GM21528 (cell line): ENCODE data around the gene SEC22A.

Experiments
- ATAC-seq: cut with Tn5 transposase; IDR thresholded peaks from one replicate; pipeline ENCODE4 v1.9.1; 2021; ENCODE audit warnings: mild to moderate bottlenecking, moderate library complexity; ENCODE audit not compliant: unreplicated experiment, low FRiP score

Gene SEC22A

DNA sequence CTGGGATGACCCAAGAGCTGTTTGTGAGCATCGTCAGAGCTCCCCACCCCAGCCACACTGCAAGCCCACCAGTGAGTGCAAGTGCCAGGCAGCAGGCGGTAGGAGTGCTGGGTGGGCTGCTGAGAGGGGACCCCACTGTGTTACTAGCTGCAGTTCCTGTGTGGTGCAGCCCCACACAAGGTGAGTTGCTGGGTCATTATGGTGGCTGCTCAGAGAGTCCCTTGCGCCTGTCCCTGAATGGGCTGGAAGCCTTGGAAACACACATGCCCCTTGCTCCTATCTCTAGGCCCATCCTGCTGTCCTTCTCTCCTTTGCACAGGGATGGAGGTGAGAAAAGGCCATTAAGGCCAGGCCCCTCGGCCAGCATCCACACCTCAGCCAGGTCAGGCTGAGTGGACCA, 83.7 kb downstream of the SEC22A start:
- ATAC-seq: no peak

DNA sequence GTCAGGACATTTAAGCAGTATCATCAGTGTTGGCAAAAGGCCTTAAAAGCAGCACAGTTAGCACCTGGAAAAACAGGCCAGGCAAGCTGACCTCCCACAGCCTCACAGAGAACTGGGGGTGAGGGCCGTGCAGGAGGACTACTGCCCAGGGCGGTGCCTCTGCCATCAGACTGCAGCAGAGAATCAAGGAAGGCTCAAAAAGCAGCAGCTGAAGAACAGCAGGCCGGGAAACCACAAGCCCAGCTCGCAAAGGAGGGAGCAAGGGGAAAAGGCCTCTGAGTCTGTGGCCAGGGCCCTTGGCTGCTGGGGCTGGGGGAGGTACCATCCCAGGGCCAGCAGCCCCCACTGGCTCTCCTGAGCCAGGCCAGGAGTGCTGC, 84.2 kb downstream of the SEC22A start:
- no peak for ATAC-seq

DNA sequence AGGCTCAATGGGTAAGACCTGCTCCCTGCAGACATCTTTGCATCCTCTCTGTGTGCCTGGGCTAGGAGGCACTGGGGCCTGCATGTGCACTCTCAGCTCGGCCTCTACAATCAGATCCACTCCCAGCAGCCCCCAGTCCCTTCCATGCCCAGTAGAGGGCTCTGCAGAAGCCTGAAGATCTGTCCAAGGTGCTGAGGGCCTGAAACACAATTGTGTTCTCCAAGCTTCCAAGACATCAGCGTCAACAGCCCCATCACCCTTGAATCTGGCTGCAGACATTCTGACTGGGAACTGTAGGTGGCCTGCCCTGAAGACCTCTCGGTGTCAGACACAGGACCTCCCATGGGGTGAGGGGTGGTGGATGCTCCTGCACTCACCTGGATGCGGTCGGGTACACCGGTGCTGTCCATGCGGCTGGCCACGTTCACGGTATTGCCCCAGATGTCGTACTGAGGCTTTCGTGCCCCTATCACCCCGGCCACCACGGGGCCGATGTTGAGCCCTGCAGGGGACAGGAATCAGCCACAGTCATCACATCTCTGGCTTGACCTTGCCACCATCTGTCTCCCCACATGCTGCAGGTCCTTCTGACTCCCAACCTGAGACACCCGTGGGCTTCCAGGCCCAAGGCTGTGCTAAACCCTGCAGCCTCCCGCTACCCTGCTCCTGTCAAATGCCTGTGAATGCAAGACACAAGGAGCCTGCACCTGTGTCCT, 84.7 kb downstream of the SEC22A start:
- no peak for ATAC-seq

DNA sequence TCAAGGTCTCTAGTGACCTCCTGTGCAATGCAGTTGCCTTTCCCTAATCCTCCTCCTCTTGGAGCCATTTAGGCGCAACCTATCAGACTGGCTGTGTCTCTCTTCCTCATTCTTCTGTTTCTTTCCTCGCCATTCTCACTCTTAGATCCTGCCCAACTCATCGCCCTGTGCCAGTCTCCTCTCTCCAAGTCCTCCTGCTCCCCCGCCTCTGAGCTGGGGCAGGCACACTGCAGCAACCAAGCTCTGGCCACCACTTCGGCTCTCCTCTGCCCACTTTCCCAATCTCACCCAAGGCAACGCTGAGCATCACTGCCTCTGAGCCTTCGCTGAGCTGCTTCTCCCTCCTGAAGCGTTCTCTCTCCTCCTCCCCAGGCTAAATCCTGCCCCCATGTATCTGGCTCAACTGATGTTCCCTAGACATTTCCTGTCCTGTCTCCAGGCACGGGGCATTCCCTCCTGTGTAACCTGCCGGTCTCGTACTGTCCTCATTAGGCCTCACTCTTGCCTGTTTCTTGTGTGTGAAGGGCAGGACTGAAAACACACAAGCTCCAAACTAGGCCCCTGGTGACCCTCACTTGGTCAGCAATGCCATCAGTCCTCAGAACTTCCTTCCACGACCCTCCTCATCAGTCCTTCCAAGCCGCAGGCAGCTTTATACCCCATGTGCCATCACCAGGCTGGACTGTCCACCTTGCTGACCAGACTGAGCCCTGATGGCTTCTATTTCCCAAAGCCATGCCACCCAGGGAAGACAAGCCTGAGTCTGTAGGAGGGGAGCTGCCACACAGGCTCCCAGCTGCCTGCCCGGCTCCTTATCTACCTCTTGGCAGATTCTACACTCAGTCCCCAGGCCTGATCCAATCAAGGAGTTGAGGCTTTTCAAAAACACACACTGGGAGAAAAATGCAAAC, 85.6 kb downstream of the SEC22A start:
- ATAC-seq: no peak

DNA sequence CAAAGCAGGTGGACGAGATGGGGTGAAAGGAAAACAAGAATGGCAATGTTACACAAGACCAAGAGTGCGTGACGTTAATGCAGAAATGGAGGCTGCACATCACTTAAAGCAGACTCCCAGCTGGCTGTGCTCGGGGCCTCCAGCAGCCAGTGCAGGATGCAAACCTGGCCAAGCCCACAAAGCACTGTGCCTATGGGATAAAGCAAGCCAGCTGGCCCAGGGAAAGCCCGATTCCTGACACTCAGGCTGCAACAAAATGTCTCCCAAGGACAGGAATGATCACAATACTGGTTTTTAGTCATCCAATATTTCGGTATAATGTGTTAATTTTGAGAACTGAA, 86.2 kb downstream of the SEC22A start:
- ATAC-seq: no peak

DNA sequence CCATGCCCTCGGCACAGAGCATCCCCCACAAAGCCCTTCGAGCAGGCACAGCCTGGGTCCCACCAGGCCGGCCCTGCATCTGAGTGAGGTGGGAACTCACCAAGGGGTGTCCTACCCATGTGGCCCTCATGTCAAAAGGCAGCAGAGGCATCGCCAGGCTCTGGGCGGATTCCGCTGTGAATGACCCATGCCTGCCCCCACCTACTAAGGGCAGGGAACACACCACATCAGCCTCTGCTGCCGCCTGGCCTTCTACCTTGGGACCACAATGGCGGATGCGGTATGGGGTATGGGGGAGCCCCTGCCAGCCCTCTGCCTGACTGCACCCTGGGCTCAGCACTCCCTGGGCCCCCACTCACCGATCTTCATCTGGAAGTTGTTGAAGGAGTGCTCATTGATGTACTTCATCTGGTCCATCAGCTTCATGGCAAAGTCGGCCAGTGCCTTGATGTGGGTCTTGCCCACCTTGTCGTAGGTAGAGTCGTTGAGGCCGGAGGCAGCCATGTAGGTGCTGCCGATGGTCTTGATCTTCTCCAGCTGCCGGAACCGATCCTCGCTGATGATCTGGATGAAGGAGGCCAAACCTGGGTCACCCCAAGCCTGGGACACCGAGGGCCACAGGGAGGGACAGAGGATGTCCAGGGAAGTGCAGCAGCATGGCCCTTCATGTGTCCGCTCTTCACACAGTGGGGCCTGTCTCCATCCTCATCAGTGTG, 87.8 kb downstream of the SEC22A start:
- ATAC-seq: no peak

DNA sequence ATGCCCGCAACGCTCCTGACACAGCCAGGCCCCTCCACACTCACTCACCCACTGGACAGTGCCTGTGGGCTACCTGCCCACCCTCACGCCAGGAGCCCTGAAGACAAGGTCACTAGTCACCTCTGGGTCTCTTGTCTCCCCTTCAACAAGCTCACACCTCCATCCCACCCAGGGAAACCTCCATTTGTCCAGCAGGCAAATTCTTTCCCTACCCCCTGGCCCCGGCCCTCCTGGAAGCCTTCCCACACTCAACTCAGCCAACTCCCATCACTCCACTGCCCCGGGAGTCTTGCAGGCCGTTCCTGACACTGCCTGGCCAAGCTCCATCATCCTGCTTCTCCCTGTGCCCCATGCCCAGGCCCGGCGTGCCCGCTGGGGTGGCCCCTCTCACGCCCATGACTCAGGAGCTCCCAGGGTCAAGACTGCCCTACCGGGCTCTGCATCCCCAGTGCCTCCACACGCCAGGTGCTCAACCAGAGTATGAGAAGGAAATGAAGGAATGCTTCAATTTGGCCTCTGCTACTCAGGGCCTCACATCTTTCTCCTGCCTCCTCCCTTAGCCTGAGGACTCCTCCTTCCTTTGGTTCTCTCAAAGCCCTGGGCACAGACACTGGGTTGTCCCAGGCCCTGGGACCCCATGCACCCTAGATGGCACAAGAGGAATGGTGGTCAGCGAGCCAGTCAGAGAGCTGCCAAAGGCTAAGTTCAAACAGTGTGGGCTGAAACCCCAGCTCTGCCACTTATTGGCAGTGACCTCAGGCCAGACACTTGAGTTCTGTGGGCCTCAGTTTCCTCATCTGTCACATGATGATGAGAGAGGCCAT, 88.6 kb downstream of the SEC22A start:
- ATAC-seq: no peak

DNA sequence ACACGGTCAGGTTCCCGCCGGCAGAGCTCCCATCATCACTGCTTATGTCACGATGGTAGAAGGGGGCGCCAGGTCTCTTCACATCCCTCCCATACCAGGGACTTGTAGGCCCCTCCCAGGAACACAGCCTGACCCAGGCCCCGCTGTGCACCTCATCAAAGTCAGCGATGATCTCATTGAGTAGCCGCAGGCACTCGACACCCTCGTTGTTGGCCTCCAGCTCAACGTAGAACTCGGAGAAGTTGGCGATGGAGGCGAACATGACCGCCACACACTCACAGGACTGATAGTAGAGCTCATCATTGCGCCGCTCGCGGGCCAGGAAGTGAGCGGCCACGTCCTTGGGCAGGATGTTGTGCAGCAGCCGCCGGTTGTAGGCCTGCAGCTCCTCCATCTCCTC, 89.2 kb downstream of the SEC22A start:
- ATAC-seq: no peak

DNA sequence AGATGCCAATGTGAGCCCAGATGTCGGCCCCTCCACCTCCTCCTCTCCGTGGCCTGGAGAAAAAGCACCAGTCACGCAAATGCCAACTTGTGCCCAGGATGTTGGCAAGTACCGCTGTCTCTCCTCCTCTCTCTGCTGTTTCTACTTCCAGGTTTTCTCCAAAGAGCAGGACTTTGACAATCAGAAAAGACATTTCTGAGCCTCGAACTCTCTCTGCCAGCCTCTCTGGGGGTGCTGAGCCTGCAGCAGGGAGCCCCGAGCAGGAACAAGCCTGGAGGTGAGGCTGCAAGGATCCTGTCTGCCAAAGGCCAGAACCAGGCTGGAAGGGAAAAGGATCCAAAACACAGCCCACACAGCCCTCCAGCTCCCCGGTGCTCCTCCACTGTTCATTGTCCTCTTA, 89.7 kb downstream of the SEC22A start:
- ATAC-seq: no peak

DNA sequence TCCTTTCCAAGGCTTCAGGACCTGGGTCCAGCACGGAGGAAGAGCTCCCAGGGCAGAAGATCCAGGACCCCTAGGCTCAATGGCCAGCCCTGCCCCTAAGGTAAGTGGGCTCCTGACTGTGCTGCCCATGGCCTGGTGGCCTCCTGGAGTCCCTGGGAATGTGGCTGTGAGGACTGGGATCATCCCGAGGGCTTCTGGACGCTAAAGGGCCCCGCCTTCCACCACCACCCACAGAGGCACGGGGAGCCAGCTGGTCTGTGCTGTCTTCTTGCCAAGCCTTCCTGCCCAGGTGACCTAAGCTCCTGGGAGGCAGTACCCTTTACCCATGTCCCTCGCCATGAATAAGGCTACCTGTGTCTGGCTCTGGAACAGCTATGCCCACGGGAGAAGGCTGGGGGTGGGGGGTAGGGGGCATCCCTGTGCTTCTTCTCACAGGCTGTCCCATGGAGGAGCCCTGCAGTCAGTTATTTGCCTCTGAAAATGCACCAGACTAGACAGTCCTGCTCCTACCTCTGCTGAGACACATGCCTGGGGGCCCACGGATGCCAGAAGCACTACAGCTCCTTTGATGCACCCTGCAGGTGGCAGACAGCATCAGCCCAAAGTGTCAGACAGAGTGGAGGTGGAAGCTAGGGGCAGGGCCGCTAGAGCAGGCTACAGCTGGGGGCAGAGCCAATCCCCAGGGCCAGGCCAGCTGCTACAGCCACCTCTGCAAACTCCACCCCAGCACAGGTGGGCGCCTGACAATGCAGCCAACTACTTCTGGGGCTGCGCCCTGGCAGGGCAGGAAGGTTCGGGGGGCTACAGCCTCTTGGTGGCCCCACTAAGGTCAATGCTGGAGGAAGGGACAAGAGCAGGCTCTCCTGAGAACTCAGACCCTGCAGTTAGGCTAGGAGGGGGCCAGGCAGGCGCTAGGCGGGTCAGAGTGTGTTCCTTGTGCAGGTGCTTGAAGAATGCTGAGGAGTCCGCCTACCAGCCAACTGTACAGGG, 90.9 kb downstream of the SEC22A start:
- no peak for ATAC-seq

DNA sequence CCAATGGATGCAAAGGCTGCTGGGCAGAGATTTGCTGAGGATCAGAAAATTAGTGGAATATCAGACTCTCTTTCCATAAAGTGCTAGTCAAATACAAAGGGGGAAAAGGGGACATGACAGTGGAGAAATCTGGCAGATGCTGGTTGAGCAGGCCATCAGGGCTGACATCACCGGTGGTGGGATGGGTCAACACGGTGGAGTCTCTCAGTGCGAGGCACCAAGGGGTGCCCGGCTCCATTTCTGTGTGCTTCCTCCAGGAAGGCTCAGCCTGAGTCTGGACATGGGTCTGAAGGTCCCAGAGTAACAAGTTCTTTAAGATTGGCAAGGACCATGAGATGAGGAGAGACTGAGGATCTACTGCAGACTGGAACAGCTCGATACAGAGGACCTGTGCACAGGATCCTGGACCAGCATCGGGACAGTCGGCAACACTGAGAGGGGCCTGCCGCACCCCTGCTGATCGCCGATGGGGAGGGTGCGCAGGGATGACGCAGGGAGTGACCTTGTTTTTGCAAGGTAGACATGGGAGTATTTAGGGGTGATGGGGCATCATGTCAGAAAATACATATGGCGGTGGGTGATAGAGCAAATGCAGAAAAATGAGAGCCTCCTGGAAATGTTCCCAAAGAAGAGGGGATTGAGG, 92.7 kb downstream of the SEC22A start:
- ATAC-seq: no peak

DNA sequence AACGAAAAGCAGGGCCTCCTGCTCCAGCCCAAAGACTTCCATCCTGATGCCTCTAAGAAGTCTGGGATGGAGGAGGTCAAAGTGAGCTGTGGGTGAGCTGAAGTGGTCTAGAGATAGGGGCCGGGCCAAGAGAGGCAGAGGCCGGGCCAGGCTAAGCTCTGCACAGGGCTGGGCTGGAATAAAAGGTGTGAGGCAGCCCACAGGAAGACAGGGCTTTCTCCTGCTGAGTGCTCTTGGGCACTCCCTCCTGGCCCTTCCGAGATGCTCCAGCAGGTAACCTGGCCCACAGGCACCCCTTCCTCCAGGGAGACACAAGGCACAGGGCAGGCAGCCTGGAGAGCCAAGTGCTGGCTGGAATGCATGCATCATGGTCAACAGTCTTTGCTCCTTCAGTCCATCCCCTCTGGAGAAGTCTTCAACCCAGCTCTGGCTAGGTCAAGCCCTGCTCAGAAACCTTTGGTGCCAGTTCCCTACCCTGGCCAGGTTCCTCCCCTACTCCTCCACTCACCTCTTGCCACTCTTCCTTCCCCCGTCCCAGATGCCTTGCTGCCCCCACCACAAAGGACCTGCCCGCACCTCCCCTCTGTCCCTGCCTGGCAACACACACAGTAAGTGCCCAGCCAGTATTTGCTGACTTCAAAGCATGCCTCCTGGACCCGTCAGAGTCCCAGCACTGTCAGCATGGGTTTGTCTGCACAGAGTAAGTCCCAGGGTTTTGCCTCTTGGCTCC, 93.6 kb downstream of the SEC22A start:
- no peak for ATAC-seq

DNA sequence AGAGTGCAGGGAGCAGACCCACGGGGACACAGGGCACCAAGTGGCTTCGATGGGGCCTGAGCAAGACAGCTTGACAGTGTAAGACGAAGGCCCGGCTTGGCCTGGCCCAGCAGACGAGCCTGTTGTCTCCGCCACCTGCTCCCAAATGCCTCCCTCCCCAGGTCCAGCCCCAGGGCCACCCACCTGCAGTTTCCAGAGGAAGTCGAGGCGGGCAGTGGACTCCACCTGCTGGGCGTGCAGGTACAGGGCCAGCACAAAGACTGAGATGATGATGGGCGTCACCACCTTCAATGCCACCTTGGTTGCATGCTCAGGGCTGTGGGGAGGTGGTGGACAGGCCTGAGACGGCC, 94.1 kb downstream of the SEC22A start:
- ATAC-seq: no peak

DNA sequence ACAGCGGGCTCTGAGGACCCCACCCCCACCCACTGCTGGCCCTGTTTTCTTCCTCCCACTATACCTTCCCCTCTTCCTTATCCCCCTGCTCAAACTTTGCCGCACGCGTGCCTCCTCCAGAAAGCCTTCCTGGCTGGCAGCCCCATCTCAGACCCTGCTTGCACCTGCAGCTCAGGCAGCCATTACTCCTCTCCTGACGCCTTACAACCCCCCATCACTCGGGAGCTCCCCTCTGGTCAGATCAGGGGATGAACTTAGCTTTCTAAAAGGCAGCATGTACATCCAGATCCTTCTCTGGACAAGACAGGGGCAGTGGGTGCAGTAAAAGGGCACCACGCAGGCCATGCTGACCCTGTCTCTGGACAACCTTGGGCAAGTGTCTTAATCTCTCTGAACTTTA, 94.5 kb downstream of the SEC22A start:
- ATAC-seq: no peak

DNA sequence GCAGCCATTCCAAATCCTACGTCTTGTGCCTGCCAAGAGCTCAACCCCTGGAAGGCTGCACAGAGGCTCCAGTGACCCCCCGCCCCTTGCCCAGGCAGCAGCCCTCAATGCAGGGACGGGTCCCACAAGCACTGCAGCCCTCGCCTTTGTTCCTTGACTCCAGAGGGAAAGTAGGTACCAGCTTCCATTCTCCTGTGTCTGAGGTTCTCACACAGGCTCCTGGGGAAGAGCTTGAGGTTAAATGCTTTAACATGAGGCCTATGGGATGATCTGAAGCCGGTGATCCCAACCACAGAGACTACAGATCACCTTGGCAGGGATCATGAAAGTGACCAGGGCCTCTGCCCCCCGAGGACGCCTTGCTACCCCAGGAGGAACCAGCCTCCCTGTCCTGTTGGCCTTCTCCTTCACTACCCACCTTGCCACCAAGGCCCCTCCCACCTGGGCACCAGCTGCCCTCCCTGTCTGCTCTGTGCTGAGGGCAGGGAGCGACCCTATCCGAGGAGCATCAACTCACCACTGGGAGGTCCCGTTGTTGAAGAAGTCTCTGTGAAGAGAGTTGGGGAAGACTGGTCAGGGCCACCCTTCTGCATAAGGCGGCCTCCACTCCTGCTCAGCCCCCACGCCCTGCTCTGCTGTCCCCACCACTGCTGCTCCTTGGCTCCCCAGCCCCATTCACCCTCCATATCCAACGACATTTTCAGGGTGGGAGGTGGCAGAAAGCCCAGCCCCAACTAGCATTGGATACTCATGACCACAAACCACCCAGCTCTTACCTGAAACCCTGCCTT, 95.3 kb downstream of the SEC22A start:
- ATAC-seq: no peak

DNA sequence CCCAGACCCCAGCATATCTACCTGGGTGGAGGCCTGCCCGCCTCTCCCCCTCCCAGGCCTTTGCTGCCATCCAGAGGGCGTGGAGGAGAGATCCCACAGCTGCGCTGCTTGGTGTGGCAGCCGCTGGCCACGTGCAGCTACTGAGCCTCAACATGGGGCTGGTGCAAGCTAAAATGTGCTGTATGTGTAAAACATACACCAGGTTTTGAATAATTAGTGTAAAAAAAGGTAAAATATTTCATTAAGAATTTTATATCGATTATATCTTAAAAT, 95.8 kb downstream of the SEC22A start:
- no peak for ATAC-seq

DNA sequence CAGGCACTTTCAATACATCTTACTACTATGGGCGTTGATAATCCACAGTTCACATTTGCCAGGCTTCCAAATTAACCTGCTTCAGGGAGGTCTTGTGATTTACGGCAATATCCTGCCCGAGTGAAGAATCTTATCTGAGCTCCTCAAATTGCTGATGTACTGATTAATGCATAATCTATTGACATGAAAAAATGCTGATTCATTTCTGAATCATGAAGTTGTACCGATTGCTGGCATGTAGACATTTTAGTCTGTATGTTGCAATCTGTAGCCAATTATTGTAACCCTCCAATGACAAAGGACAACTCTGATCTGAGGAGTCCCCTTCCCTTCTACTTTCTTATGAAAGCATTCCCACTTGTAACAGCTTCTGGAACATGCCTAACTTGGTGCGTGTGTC, 97.2 kb downstream of the SEC22A start:
- ATAC-seq: no peak

DNA sequence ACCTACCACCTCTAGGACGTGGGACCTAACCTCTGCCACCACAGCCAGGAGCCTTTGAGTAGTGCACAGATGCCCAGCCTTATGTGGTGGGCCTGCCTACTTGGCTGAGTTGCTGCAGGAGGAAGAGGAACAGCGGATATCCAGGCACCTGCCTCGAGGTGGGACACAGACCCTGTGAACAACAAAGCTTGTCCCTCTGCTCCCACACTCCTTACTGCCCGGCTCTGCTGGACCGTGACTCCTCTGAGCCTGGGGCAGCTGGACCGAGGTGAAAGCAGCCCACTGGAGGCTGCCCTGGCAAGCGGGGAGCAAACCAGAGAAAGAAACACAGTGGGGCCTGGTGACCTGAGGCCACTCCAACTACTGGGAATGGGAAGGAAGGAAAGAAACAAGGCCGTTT, 97.8 kb downstream of the SEC22A start:
- ATAC-seq: no peak
